Esophagus squamous epithelium (tissue), 5 donors: ENCODE results near the gene TMEM178B. TPM values are rescaled to one million over a fixed set of nuclear protein-coding genes. Genes with fewer than 3 reads are reported as not detected.

Experiments used
- DNase-seq: peaks from one replicate; lab custom pipeline; 2025; lab: John Stamatoyannopoulos, UW
- H3K27ac ChIP-seq, 4 donors: fragments of 200-600 bp; sonication (generic); one replicate each; pipeline ENCODE4 v1.5.1; 2016 to 2019; ENCODE audit warnings: mild to moderate bottlenecking in 1 of 4
- H3K27me3 ChIP-seq, 4 donors: fragments of 200-600 bp; sonication (generic); 1 replicate in 3 of 4; 2 replicates in 1 of 4; pipeline versions ENCODE4 v1.5.1 to v1.6.0; 2017 to 2021; ENCODE audit warnings: antibody characterized with exemption in 1 of 4
- H3K36me3 ChIP-seq, 3 donors: fragments of 200-600 bp; sonication (generic); one replicate each; pipeline ENCODE4 v1.5.1; 2016 to 2019
- H3K4me1 ChIP-seq, 3 donors: fragments of 200-600 bp; sonication (generic); one replicate each; pipeline ENCODE4 v1.5.1; 2017 to 2019
- H3K4me3 ChIP-seq, 4 donors: fragments of 200-600 bp; sonication (generic); 1 replicate in 3 of 4; 2 replicates in 1 of 4; pipeline ENCODE4 v1.5.1; 2016 to 2019; ENCODE audit warnings: mild to moderate bottlenecking in 2 of 4, moderate library complexity in 1 of 4
- H3K9me3 ChIP-seq, 3 donors: fragments of 200-600 bp; sonication (generic); one replicate each; pipeline ENCODE4 v1.5.1; 2016 to 2019
- CTCF ChIP-seq, 6 experiments: fragments of 450-650 bp in 4 of 6; fragments of 200-600 bp in 2 of 6; sonication (generic) in 2 of 6; IDR thresholded peaks; one replicate each; pipeline ENCODE4 v1.5.1; 2016 to 2019; ENCODE audit warnings: antibody characterized with exemption in 6 of 6, mild to moderate bottlenecking in 4 of 6, moderate library complexity in 4 of 6
- POLR2A ChIP-seq, 4 donors: fragments of 450-650 bp; IDR thresholded peaks; one replicate each; pipeline ENCODE4 v1.6.1; 2017; ENCODE audit warnings: antibody characterized with exemption in 4 of 4, mild to moderate bottlenecking in 4 of 4, moderate library complexity in 3 of 4
- WGBS, 2 donors: methylation state at CpG; one replicate each; pipeline ENCODE4 v1.1.5; 2018; 5-methylcytosine and 5-hydroxymethylcytosine counted together
- intact Hi-C: fragments of 100-400 bp; cut with DNase I; formaldehyde crosslinking; loops from one replicate; pipeline ENCODE4 v1.15.0; 2022
- total RNA-seq, 4 donors: library from RNA; depleted of rRNA; stranded (reverse); fragments of >200 nt; gene quantifications; one replicate each; pipeline ENCODE4 v1.1.0, GENCODE V29; 2016
- donor health status: DM: yes; HTN: yes; CAD: no.

TMEM178B gene
- total RNA-seq, 4 donors from 2014 or later = 0.95 to 1.7 (median 1.2) TPM

GRCh38 chr7:141355032-141355431, 281.2 kb downstream of the TMEM178B start:
- Histone ChIP-seq H3K9me3 (no peaks in the 10 kb centered on the region), H3K27ac (no peak overlapping the region), H3K36me3 (no peaks in the 10 kb centered on the region), H3K4me3 (no peak overlapping the region), H3K4me1 (peaks cover 0 to 25% (median 0%) of the 10 kb centered on the region in 3 donors), H3K27me3 (no peaks in the 10 kb centered on the region)
- TF ChIP-seq CTCF (IDR thresholded peaks at IDR 0.05) = no peak
- no peak for TF ChIP-seq POLR2A (IDR thresholded peaks at IDR 0.05)
- intact Hi-C loops = no loop called here
- DNase-seq = no peak
- 0 to 21% methylated on average over 1 of the region's 1 CpG for WGBS, 2 donors

GRCh38 chr7:141356161-141356560, 282.3 kb downstream of the TMEM178B start:
- Histone ChIP-seq H3K27ac (no peak overlapping the region), H3K4me3 (no peak overlapping the region), H3K9me3 (no peaks in the 10 kb centered on the region), H3K36me3 (no peaks in the 10 kb centered on the region), H3K27me3 (no peaks in the 10 kb centered on the region), H3K4me1 (peaks cover 0 to 36% (median 0%) of the 10 kb centered on the region in 3 donors)
- WGBS, 2 donors = 38 to 41% methylated on average over 3 of the region's 3 CpGs
- no peak for DNase-seq
- intact Hi-C loops = no loop called here
- TF ChIP-seq CTCF (IDR thresholded peaks at IDR 0.05) = no peak
- TF ChIP-seq POLR2A (IDR thresholded peaks at IDR 0.05) = no peak

GRCh38 chr7:141358386-141358785, 284.5 kb downstream of the TMEM178B start:
- H3K27me3 ChIP-seq = no peaks in the 10 kb centered on the region
- no peak for DNase-seq
- TF ChIP-seq POLR2A (IDR thresholded peaks at IDR 0.05) (no peak), CTCF (IDR thresholded peaks at IDR 0.05) (no peak)
- no peak overlapping the region for H3K4me3 ChIP-seq
- H3K27ac ChIP-seq = no peak overlapping the region
- H3K36me3 ChIP-seq = no peaks in the 10 kb centered on the region
- WGBS, 2 donors = 83 to 87% methylated on average over 1 of the region's 1 CpG
- H3K4me1 ChIP-seq = peaks cover 0 to 48% (median 0%) of the 10 kb centered on the region in 3 donors
- no peaks in the 10 kb centered on the region for H3K9me3 ChIP-seq
- intact Hi-C loops = no loop called here

GRCh38 chr7:141359262-141359661, 285.4 kb downstream of the TMEM178B start:
- no peak for DNase-seq
- Histone ChIP-seq H3K9me3 (no peaks in the 10 kb centered on the region), H3K36me3 (no peaks in the 10 kb centered on the region), H3K27me3 (no peaks in the 10 kb centered on the region), H3K4me3 (no peak overlapping the region), H3K27ac (no peak overlapping the region), H3K4me1 (peaks cover 0 to 48% (median 0%) of the 10 kb centered on the region in 3 donors)
- intact Hi-C loops = no loop called here
- WGBS, 2 donors = 66 to 76% methylated on average over 3 of the region's 3 CpGs
- TF ChIP-seq CTCF (IDR thresholded peaks at IDR 0.05) (no peak), POLR2A (IDR thresholded peaks at IDR 0.05) (no peak)

- TF ChIP-seq CTCF (IDR thresholded peaks at IDR 0.05) (no peak), POLR2A (IDR thresholded peaks at IDR 0.05) (no peak)
- H3K27me3 ChIP-seq = no peaks in the 10 kb centered on the region
- H3K4me3 ChIP-seq = no peak overlapping the region
- no peaks in the 10 kb centered on the region for H3K9me3 ChIP-seq
- 83 to 90% methylated on average over 5 of the region's 5 CpGs for WGBS, 2 donors
- H3K27ac ChIP-seq = no peak overlapping the region
- H3K36me3 ChIP-seq = no peaks in the 10 kb centered on the region
- no peak for DNase-seq
- peaks cover 0 to 42% (median 0%) of the 10 kb centered on the region in 3 donors for H3K4me1 ChIP-seq
- intact Hi-C loops = no loop called here
Observed at GRCh38 chr7:141359740-141360415, 286.0 kb downstream of the TMEM178B start.
